ENCODE results near the gene GAD1.

GRCh38 chr2:170878505-170878904 is 61.8 kb downstream of the GAD1 start:
- TF ChIP-seq CTCF (conservative IDR thresholded peaks at IDR 0.05) (no peak), ZFX (IDR thresholded peaks at IDR 0.05) (no peak)

All from C4-2B (cell line).